Right ventricle myocardium inferior (tissue), 1 donor: ENCODE results near the gene ZC3H12A. TPM values are rescaled to one million over a fixed set of nuclear protein-coding genes. Genes with fewer than 3 reads are reported as not detected.
A peak's percentile ranks its signal among the peaks of the same experiment; 100 is the strongest.
"Not testable (repeated sequence)": the region's sequence is repeated elsewhere in the genome, so short reads cannot be mapped to it uniquely, and the experiment has no call there.

ENCODE experiments used
- ATAC-seq: fragments of 200-7000 bp; cut with Tn5 transposase; one replicate; pipeline ENCODE4 v1.9.1; 2020; ENCODE audit warnings: mild to moderate bottlenecking, moderate library complexity
- DNase-seq: peaks from one replicate; pipeline ENCODE4 v3.0.0; 2021; ENCODE audit errors: missing footprints
- intact Hi-C: fragments of 100-400 bp; cut with DNase I; formaldehyde crosslinking; loops from one replicate; pipeline ENCODE4 v1.11.0; 2022
- total RNA-seq: library from RNA; stranded (reverse); fragmentation: NEBNext Ultra II Directional; extraction: Animal tissue kit (Norgen Biotek cat#: 25700); gene quantifications from one replicate; pipeline ENCODE4 v1.2.1, GENCODE V29; 2021
- donor health status: DM: no; HTN: yes; CAD: no; lungs with severe emphysema.

ZC3H12A gene
- total RNA-seq, 1 donor from 2014 or later, result 4.3 TPM

DNA sequence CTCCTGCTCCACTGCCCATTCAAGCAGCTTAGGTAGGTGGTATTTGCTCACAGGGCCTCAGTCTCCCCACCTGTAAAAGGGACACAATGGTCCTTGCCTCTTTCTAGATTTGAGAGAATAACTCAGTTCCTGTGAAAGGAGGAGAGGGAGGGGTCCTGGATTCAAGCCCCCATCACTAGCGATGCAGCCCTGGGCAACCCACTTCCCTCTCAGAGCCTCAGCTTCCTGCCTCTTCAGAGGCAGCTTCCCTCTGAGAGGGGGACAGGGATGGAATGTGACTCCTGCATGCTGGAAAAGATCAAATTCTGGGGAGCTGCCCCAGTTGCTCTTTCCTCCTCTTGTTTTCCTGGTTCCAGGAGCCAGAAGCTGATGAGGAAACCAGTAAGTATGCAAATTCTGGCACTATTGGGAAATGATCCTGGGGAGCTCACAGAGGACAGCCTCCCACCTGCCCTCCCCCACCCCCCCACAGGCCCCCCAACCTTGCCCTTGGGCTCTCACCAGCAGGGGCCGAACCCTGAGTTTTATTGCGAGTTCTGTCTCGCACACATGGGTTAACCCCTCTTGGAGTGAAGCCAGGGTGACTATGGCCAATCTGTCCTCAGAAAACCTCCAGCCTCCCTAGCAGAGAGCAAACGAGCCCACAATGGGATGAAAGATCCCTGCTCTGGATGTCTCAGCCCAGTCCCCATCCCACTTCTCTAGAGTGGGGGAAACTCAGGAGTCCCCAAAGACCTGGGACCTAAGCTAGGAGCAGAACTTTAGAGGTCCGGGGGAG lies 11.7 kb downstream of the ZC3H12A start:
- DNase-seq (no peak), ATAC-seq (peak; percentile 8)
- intact Hi-C loops, result no loop called here

DNA sequence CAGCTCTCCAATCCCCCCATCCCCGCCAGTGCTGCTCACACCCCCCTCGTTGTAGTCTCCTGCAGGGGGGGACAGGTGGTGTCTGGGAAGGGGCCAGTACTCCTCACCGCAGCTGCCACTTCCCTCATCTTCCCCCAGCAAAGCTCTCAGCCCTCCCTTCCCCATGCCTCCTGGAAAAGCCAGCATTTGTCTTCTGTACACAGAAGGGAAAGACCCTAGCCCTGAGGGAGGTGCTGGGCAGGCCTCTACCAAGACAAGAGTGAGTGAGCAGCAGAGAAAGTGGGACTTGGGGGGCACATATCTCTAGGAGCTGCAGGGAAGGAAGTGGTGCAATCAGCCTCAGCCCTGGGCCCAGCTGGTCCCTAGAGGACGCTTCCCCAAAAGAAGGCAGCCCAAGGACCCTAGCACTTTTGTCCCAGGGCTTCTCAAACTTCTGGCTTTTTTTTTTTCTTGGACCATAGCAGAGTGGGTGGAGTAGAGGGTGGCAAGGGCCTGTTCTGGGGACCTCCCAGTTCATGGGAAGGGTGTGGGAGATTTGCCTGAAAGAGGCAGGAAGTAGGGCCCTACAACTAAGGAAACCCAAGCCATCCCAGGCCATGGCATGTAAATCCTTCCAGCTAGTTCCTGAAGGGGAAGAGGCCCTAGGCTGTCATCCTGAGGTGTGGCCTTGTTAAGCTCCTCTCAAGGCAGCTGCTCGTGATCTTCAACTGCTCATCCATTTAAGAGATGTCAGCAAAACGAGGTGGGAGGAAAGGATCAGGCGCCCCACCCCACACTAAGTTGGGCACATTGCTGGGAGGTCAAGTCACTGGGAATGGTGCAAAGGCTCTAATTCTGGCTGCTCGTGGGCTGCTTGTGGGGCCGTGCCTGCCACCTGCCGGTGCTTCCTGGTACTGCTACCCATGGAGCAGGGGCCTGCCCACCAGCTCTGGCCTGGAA lies 12.6 kb downstream of the ZC3H12A start:
- DNase-seq (peak; percentile 90), ATAC-seq (peak; percentile 75)
- intact Hi-C loops, result loop anchor here (1.0 kb wide), 1 partner anchor 32 kb away; no protein-coding TSS in a partner anchor

DNA sequence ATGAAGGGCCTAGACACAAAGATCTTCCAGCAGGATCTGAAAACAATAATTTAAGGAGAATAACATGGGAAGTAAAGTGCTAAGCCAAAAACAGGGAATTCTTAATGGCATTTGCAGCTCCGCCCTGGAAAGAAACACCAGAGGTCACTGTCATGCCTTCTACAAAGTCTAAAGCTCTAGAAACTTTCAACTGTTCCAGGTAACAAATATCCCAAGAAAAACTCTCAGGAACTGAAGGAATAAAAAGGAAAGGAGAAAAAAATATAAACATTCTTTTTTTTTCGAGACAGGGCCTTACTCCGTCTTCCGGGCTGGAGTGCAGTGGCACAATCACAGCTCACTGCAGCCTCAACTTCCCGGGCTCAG lies 13.2 kb downstream of the ZC3H12A start:
- intact Hi-C loops, result loop anchor here (1.0 kb wide), 1 partner anchor 32 kb away; no protein-coding TSS in a partner anchor
- no peak for ATAC-seq
- DNase-seq, result no peak

DNA sequence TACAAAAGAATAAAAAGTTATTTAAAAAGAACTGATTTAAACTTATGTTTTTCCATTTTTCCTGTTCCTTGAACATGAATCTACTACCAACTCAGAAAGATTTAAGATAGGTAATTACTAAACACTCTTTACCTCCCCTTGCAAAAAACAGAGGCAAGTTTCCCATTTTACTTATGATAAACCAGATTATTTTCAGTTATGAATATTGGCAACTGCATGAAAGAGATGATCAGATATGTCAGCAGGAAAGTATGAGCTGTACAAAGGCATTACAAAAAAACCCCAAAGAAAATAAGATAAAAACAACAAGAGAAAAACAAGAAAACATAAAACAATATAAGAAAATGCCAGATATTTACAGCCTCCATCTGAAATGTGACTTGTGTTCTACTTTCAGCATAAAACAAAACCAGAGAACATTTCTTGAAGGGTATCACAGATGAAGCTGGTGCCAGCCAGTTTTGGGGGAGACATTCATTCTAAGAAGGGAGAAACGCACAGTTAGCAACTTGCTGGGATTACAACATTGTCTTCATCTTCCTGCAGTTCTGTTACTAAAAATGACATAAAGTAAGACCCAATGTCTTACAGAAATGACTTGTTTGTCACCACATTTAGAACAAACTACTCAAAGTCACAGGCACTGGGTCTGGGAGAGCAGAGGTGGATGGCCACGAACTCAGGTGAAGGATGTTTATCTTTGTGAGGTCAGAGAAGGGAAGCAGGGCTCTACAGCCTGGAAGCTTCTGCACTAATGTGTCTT lies 19.1 kb downstream of the ZC3H12A start:
- intact Hi-C loops, result no loop called here
- ATAC-seq (no peak), DNase-seq (no peak)

DNA sequence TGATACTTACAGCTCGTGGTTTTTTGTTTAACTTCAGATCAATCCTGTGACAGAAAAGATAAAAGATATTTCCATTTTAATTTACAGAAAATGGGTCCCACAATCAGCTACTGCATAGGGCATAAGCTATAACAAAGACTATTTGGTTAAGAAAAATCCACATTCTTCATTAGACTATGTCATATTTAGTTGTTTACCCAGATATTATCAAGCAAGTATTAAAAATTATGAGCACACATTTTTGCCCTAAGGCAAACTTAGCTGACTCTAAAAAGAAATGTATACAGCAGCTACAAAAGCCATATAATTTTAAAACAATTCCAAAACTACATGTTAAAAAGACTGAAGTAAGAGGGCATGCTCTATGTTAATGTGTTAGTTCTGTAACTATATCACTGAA lies 21.5 kb downstream of the ZC3H12A start:
- DNase-seq, result no peak
- intact Hi-C loops, result no loop called here
- ATAC-seq, result no peak

DNA sequence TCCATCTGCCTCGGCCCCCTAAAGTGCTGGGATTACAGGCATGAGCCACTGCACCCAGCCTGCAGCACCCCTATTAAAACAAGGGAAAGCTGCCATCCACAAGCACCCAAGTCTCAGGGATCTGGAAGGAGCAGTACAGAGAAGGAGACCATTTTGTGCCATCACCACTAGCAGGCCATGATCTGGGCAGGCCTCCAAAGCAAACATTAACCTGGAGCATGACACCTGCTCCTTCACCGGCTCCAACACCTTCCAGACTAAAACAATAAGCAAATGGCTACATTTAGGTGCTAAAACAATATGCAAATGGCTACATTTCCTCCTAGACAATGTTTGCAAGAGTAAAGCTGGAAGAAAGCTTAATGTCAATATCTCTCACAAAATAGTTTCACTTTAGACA lies 23.5 kb downstream of the ZC3H12A start:
- ATAC-seq (no peak), DNase-seq (no peak)
- intact Hi-C loops, result no loop called here

DNA sequence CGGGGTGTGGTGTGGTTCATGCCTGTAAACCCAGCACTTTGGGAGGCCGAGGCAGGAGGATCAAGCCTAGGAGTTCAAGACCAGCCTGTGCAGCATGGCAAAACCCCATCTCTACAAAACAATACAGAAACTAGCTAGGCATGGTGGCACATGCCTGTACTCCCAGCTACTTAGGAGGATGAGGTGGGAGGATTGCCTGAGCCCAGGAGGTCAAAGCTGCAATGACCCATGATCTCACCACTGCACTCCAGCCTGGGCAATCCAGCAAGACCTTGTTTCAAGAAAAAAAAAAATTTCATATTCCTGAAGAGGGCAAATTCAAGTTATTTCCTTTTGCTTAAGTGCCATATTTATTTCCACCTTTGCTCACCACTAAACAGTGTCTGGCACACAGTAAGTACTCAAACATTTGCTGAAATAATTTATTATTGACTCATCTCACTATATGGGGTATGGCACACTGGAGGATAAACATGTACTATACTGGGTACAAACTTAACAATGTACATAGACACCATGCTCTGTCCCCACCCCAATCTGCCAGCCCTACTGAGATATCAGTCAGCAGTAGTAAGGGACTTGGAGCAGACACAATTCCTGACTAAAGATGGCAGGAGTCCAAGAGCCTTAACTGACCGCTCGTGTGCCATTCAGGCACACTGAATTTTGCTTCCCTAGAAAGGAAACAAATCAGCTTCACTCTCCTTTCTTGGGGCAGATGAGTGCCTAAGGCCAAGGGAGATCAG lies 24.7 kb downstream of the ZC3H12A start:
- no peak for DNase-seq
- peak; percentile 79 for ATAC-seq
- intact Hi-C loops, result no loop called here

DNA sequence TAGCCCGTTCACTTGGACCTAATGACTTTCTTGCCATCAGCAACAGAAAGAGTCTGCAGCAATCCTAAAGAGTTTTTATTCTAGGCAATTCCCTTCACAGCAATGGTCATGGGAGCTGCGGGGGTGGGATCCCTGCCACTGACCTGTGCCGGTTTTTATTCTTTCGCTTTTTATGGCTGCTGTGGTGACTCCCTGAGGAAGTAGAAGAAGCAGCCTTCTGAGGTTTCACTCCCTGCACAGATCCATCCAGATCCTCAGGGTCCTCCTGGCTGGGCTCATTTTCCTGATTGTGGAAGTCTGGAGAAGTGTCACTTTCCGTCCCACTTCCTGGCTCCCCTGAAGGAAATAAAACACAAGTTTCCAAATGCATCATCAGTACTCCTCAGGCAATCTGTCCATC lies 27.3 kb downstream of the ZC3H12A start:
- intact Hi-C loops, result no loop called here
- no peak for ATAC-seq
- DNase-seq, result no peak

DNA sequence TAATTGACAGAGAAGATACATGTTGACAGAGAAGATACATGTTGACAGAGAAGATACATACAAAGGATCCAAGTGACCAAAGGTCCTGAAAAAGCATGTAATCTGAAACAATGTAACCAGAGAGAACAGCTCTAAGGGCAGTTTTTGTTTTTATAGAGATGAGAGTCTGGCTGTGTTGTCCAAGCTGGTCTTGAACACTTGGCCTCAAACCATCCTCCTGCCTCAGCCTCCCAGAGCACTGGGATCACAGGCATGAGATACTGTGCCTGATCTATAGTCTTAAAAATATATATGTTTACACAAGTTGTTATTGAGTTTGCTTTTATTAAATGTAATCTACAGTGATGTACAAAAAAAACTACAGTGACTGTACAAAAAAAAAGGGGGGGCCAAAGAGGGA lies 27.7 kb downstream of the ZC3H12A start:
- ATAC-seq, result no peak
- DNase-seq, result no peak
- intact Hi-C loops, result no loop called here

DNA sequence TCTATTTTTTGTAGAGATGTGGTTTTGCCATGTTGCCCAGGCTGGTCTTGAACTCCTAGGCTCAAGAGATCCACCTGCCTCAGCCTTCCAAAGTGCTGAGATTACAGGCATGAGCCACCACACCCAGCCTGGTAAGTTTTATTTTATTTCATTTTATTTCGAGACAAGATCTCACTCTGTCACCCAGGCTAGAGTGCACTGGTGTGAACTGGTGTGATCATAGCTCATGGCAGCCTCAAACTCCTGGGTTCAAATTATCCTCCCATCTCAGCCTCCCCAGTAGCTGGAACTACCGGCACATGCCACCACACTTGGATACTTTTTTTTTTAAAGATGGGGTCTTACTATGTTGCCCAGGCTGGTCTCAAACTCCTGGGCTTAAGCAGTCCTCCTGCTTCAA lies 28.4 kb downstream of the ZC3H12A start:
- ATAC-seq, intact Hi-C loops, DNase-seq: not testable (repeated sequence)

DNA sequence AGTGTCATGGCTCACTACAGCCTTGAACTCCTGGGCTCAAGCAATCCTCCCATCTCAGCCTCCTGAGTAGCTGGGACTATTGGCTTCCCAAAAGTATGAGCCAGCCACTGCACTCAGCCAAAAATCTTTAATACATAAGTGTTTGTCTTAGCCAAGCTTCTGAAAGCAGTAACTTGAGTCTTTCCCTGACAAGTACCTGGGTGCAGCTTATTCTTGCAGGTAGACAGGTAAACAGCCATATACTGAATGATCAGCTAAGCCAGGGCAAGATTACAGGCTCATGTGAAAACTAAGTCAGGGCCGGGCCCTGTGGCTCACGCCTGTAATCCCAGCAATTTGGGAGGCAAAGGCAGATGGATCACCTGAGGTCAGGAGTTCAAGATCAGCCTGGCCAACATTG lies 32.4 kb downstream of the ZC3H12A start:
- ATAC-seq, result no peak

DNA sequence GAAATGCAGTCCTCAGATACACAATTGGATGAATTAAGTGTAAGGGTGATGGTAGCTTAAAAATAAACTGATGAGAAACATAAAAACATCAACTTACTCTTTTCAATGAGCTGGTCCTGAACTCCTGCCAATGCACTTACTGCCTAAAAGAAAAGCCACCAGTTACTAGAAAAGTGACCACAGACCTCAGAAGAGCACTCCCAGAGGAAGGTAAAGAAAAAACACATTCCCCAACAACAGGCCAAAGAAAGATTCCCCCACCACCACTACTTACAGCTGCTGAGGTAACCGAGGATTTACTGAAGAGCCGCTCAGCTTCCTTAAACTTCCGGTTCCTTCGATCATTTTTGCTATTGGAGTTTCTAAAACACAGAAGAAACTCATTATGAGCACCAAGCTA lies 34.8 kb downstream of the ZC3H12A start:
- intact Hi-C loops, result no loop called here
- no peak for ATAC-seq

More for the DNA sequence above, 32.4 kb downstream of the ZC3H12A start:
- intact Hi-C loops, result no loop called here
- DNase-seq, result no peak

DNA sequence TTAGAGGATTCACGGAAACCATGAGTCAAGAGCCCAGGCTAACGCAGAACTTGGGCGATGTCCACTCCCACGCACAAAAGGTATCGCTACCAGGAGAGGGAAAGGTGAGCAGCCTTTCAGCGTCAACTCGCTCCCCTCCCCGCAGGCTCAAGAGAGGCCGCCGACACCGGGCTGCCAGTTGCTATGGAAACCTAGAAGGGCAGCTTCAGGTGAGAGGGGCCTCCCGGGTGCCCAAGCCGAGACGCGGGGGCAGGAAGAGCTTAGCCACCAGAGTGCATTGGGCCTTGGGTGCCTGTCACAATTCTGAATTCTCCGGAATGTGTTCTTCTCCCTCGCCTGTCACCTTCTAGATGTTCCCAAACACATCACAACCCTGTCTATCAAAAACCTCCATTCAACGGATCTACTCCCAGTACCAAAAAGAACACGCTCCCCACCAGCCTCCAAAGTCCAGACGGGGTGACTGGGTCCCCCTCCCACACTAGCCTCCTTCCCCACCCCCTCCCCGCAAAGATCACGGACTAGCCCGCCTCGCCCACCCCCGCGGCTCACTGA lies 39.5 kb downstream of the ZC3H12A start:
- DNase-seq, result no peak
- intact Hi-C loops, result loop anchor here (5.0 kb wide), 1 partner anchor 38 kb away; the partner anchor contains the start of gene SNIP1
- ATAC-seq, result no peak

More for the DNA sequence above, 34.8 kb downstream of the ZC3H12A start:
- DNase-seq, result no peak

DNA sequence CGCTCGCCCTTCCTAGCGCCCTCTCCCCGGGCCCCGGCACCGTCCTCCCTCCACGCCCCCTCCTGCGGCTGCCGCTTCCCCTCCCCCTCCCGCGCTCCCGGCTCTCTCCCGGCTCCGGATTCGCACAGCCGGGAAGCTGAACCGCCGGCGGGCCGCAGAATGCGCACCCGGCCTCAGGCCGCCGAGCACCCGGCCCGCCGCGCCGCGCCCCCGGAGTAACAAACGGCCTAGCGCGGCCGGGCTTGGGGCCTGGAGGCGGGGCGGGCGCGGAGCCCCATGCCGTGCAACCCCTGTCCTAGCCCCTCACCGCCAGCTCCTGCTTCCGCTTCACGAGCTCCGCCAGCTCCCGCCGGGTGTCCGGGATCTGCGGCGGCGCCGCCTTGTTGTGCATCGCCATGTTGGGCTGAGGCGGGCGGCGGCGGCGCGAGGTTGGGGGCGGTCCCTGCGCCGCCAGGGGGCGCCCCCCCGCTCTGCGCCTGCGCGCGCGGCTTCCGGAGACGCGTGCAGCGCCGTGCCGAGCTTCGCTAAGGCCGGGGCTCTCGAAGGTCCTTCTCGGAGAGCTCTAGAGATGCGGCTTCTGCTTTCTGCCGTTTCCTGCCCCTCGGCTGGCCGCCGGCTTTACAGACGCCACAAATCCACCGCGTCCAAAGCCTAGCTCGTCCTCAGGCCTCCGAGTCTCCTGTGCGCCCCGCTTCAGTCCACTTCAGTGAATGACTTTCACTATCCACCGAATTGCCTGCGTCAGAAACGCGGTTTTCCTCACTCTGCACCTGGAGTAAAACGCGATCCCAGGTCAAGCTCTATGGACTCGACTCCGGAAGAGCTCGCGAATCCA lies 40.2 kb downstream of the ZC3H12A start, which contains the start of gene MEAF6:
Gene MEAF6, minus strand, starts transcription at position 417 of the 835 bp plus-strand sequence. Its CDS starts 20 bp downstream, at position 397.
- intact Hi-C loops, result loop anchor here (5.0 kb wide), 1 partner anchor 38 kb away; the partner anchor contains the start of gene SNIP1
- peak; percentile 94 for DNase-seq
- peak; percentile 99 for ATAC-seq

DNA sequence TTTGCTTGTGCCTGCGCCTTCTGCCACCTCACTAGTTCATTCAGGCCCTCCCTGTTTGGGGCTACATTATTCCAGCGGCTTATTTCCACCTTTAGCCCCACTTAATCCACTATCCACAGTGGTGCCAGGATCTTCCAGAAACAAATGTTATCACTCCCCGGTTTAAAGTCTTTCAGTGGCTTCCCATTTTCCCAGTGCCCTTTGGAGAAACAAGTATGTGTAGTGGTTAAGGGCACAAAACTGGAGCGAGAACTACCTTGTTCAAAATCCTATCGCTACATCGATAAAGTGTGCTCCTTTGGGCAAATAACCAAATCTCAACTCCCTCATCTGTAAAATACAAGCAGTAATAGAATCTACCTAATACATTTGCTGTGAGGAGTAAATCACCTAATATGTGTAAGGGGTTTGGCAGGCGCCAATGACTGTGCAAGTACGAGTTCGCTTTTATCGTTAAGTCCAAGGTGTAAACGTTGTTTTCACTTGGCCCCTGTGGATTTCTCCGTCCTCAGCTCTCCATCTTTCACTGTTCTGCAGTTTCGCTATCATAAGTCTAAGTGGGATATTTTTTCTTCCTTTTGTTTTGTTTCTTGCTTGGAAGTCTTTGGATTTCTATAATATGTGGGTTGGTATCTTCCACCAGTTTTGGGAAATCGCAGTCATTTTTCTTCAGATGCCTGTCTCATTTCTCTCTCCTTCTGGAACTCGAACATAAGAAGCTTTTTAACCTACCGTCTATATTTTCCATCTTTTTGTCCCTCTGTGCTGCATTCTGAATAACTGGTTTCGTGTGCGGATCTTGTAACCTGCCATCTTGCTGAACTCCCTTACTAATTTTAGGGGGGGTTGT lies 41.0 kb downstream of the ZC3H12A start:
- ATAC-seq, result no peak
- intact Hi-C loops, result no loop called here
- no peak for DNase-seq

DNA sequence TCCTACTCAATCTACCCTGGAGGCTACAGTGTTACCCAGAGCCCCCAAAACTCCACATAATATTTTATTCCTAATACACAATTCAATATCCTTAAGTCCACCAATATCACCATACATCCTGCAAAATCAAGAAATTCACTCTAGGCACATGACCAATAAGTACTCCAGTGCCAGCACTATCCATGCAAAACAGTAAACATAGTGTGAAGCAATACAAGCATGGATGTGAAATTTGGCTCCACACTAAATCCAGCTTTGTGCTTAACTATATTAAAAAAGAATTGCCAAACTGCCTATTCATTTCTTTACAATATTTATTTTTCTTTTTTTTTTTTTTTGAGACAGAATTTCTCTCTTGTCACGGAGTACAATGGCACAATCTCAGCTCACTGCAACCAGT lies 43.2 kb downstream of the ZC3H12A start:
- ATAC-seq (no peak), DNase-seq (no peak)
- intact Hi-C loops, result no loop called here
